Right ventricle myocardium inferior (tissue), 1 donor: ENCODE data around the gene TTF2. TPM values are rescaled to one million over a fixed set of nuclear protein-coding genes. Genes with fewer than 3 reads are reported as not detected.

Experiments
- ATAC-seq: fragments of 200-7000 bp; cut with Tn5 transposase; one replicate; pipeline ENCODE4 v1.9.1; 2020; ENCODE audit warnings: mild to moderate bottlenecking, moderate library complexity
- DNase-seq: peaks from one replicate; pipeline ENCODE4 v3.0.0; 2021; ENCODE audit errors: missing footprints
- intact Hi-C: fragments of 100-400 bp; cut with DNase I; formaldehyde crosslinking; loops from one replicate; pipeline ENCODE4 v1.11.0; 2022
- total RNA-seq: library from RNA; stranded (reverse); fragmentation: NEBNext Ultra II Directional; extraction: Animal tissue kit (Norgen Biotek cat#: 25700); gene quantifications from one replicate; pipeline ENCODE4 v1.2.1, GENCODE V29; 2021
- donor health status: DM: no; HTN: yes; CAD: no; lungs with severe emphysema.

Gene TTF2
- total RNA-seq, 1 donor from 2014 or later, result 7.8 TPM

- ATAC-seq (no peak), DNase-seq (no peak)
- intact Hi-C loops, result no loop called here
Observed at GRCh38 chr1:117037802-117038201, 22.3 kb upstream of the TTF2 start.

GRCh38 chr1:117038236-117038635, 21.9 kb upstream of the TTF2 start:
- ATAC-seq (no peak), DNase-seq (no peak)
- intact Hi-C loops, result no loop called here

- intact Hi-C loops, result no loop called here
- ATAC-seq (no peak), DNase-seq (no peak)
Observed at GRCh38 chr1:117044217-117044616, 15.9 kb upstream of the TTF2 start.

- DNase-seq, result no peak
- ATAC-seq, result no peak
- intact Hi-C loops, result no loop called here
Observed at GRCh38 chr1:117045644-117046043, 14.5 kb upstream of the TTF2 start.

- intact Hi-C loops, result no loop called here
Observed at GRCh38 chr1:117046781-117047180, 13.3 kb upstream of the TTF2 start.

GRCh38 chr1:117047271-117047670, 12.9 kb upstream of the TTF2 start:
- intact Hi-C loops, result no loop called here

More at GRCh38 chr1:117046781-117047180, 13.3 kb upstream of the TTF2 start:
- no peak for DNase-seq
- ATAC-seq, result no peak

GRCh38 chr1:117049857-117050256, 10.3 kb upstream of the TTF2 start:
- intact Hi-C loops, result no loop called here

More at GRCh38 chr1:117047271-117047670, 12.9 kb upstream of the TTF2 start:
- ATAC-seq, result no peak
- DNase-seq, result no peak

GRCh38 chr1:117051224-117052064, 8.7 kb upstream of the TTF2 start:
- DNase-seq (no peak), ATAC-seq (peak; percentile 41)
- intact Hi-C loops, result no loop called here

More at GRCh38 chr1:117049857-117050256, 10.3 kb upstream of the TTF2 start:
- ATAC-seq, result peak; percentile 42
- DNase-seq, result no peak

GRCh38 chr1:117054068-117054467, 6.1 kb upstream of the TTF2 start:
- ATAC-seq (no peak), DNase-seq (no peak)
- intact Hi-C loops, result loop anchor here (2.0 kb wide), 1 partner anchor 317 kb away; no protein-coding TSS in a partner anchor

GRCh38 chr1:117058810-117059209, 1.3 kb upstream of the TTF2 start:
- DNase-seq (no peak), ATAC-seq (no peak)
- intact Hi-C loops, result loop anchor here (5.0 kb wide), 1 partner anchor 487 kb away; the partner anchor contains the start of gene CD58

GRCh38 chr1:117059334-117059677, 820 bp upstream of the TTF2 start:
- peak; percentile 74 for DNase-seq
- intact Hi-C loops, result loop anchor here (5.0 kb wide), 1 partner anchor 487 kb away; the partner anchor contains the start of gene CD58
- ATAC-seq, result no peak

GRCh38 chr1:117060441-117061317, 553 bp downstream of the TTF2 start:
- ATAC-seq, result peak; percentile 39
- DNase-seq, result no peak
- intact Hi-C loops, result no loop called here

- intact Hi-C loops, result no loop called here
- no peak for DNase-seq
Observed at GRCh38 chr1:117061986-117062415, 1.9 kb downstream of the TTF2 start.

GRCh38 chr1:117066367-117066766, 6.2 kb downstream of the TTF2 start:
- ATAC-seq (no peak), DNase-seq (no peak)
- intact Hi-C loops, result no loop called here

More at GRCh38 chr1:117061986-117062415, 1.9 kb downstream of the TTF2 start:
- no peak for ATAC-seq

GRCh38 chr1:117067533-117068370, 7.6 kb downstream of the TTF2 start:
- DNase-seq (no peak), ATAC-seq (peak; percentile 90)
- intact Hi-C loops, result loop anchor here (1.0 to 2.0 kb wide), 2 partner anchors 61 to 217 kb away; no protein-coding TSS in a partner anchor

- ATAC-seq (no peak), DNase-seq (no peak)
- intact Hi-C loops, result loop anchor here (2.0 kb wide), 1 partner anchor 60 kb away; no protein-coding TSS in a partner anchor
Observed at GRCh38 chr1:117068580-117068979, 8.5 kb downstream of the TTF2 start.

- DNase-seq, result no peak
- ATAC-seq, result no peak
- intact Hi-C loops, result loop anchor here (2.0 kb wide), 1 partner anchor 59 kb away; no protein-coding TSS in a partner anchor
Observed at GRCh38 chr1:117069220-117069844, 9.2 kb downstream of the TTF2 start.

- intact Hi-C loops, result no loop called here
- ATAC-seq (no peak), DNase-seq (no peak)
Observed at GRCh38 chr1:117070124-117070523, 10.0 kb downstream of the TTF2 start.
